DND-41 (cell line): ENCODE results near the gene LRRC55.

Source experiments
- ATAC-seq: fragments of 200-7000 bp; cut with Tn5 transposase; 3 replicates; pipeline ENCODE4 v1.9.1; 2021; ENCODE audit warnings: low read depth; ENCODE audit not compliant: insufficient read depth
- DNase-seq: peaks from one replicate; pipeline ENCODE4 v3.0.0-alpha.2; 2020
- H2AFZ ChIP-seq: 2 replicates; pipeline ENCODE4 v1.6.0; 2012; ENCODE audit warnings: low read depth, low read length
- H3K27ac ChIP-seq: 2 replicates; pipeline ENCODE4 v1.5.1; 2012; ENCODE audit warnings: low read length, inconsistent platforms
- H3K27me3 ChIP-seq: fragments of 200-600 bp; sonication (generic); 2 replicates; pipeline ENCODE4 v1.6.0; 2012; ENCODE audit warnings: low read length, mild to moderate bottlenecking, inconsistent platforms; ENCODE audit not compliant: insufficient read depth, poor library complexity
- H3K36me3 ChIP-seq: 2 replicates; pipeline ENCODE4 v1.5.1; 2012; ENCODE audit warnings: low read length, inconsistent platforms; ENCODE audit not compliant: insufficient read depth
- H3K4me1 ChIP-seq: 2 replicates; pipeline ENCODE4 v1.5.1; 2012; ENCODE audit warnings: mild to moderate bottlenecking, low read length; ENCODE audit not compliant: insufficient read depth
- H3K4me2 ChIP-seq: 2 replicates; pipeline ENCODE4 v1.6.0; 2012; ENCODE audit warnings: mild to moderate bottlenecking, moderate library complexity, low read length, inconsistent platforms; ENCODE audit not compliant: insufficient read depth
- H3K4me3 ChIP-seq, 2 experiments: fragments of 200-600 bp in 1 of 2; shearing (Covaris generic) in 1 of 2; 2 replicates each; pipeline ENCODE4 v1.5.1; 2012 to 2016; ENCODE audit warnings: inconsistent platforms in 2 of 2, low read length in 2 of 2, mild to moderate bottlenecking in 2 of 2, low read depth in 1 of 2, moderate library complexity in 1 of 2
- H3K79me2 ChIP-seq: 2 replicates; pipeline ENCODE4 v1.6.0; 2012; ENCODE audit warnings: low read length, inconsistent platforms; ENCODE audit not compliant: insufficient read depth
- H3K9ac ChIP-seq: 2 replicates; pipeline ENCODE4 v1.6.0; 2012; ENCODE audit warnings: low read depth, mild to moderate bottlenecking, inconsistent platforms, low read length, moderate library complexity
- H3K9me3 ChIP-seq: 2 replicates; pipeline ENCODE4 v1.5.1; 2012; ENCODE audit warnings: low read length, moderate library complexity, mild to moderate bottlenecking, inconsistent platforms; ENCODE audit not compliant: insufficient read depth, severe bottlenecking
- H4K20me1 ChIP-seq: 2 replicates; pipeline ENCODE4 v1.6.0; 2012; ENCODE audit warnings: low read length; ENCODE audit not compliant: insufficient read depth
- EZH2 ChIP-seq: IDR thresholded peaks from 3 replicates; pipeline ENCODE4 v1.6.1; 2012; ENCODE audit warnings: borderline replicate concordance, low read depth, mild to moderate bottlenecking, moderate library complexity, low read length, inconsistent platforms; ENCODE audit not compliant: severe bottlenecking
- TF ChIP-seq, protein P1 (sequence below): IDR thresholded peaks from 2 replicates; pipeline ENCODE4 v1.5.1; 2012; ENCODE audit warnings: borderline replicate concordance, low read length, moderate library complexity, mild to moderate bottlenecking; ENCODE audit not compliant: poor library complexity, severe bottlenecking; ENCODE audit errors: extremely low read depth

LRRC55 gene

GRCh38 chr11:57235761-57236703, 54.3 kb downstream of the LRRC55 start:
- peaks cover 10% of the 10 kb centered on the region for H3K27me3 ChIP-seq
- no peak overlapping the region for H3K27ac ChIP-seq
- TF ChIP-seq, protein P1, sequence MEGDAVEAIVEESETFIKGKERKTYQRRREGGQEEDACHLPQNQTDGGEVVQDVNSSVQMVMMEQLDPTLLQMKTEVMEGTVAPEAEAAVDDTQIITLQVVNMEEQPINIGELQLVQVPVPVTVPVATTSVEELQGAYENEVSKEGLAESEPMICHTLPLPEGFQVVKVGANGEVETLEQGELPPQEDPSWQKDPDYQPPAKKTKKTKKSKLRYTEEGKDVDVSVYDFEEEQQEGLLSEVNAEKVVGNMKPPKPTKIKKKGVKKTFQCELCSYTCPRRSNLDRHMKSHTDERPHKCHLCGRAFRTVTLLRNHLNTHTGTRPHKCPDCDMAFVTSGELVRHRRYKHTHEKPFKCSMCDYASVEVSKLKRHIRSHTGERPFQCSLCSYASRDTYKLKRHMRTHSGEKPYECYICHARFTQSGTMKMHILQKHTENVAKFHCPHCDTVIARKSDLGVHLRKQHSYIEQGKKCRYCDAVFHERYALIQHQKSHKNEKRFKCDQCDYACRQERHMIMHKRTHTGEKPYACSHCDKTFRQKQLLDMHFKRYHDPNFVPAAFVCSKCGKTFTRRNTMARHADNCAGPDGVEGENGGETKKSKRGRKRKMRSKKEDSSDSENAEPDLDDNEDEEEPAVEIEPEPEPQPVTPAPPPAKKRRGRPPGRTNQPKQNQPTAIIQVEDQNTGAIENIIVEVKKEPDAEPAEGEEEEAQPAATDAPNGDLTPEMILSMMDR: no peak
- no peak for TF ChIP-seq EZH2
- no peaks in the 10 kb centered on the region; the same call in 1 of the 2 replicates for H4K20me1 ChIP-seq
- no peaks in the 10 kb centered on the region for H3K79me2 ChIP-seq
- H3K4me3 ChIP-seq: no peak overlapping the region
- ATAC-seq (no peak), DNase-seq (no peak)
- no peaks in the 10 kb centered on the region for H3K4me1 ChIP-seq
- no peaks in the 10 kb centered on the region for H3K9me3 ChIP-seq
- no peak overlapping the region for H2AFZ ChIP-seq
- H3K36me3 ChIP-seq: no peaks in the 10 kb centered on the region
- no peak overlapping the region for H3K9ac ChIP-seq
- no peak overlapping the region for H3K4me2 ChIP-seq

GRCh38 chr11:57237204-57237681, 55.5 kb downstream of the LRRC55 start, which contains the start of gene APLNR:
Gene APLNR, minus strand, starts transcription at chr11:57237250. Its CDS starts 246 bp downstream, at chr11:57237004.
- DNase-seq: peak; percentile 29
- H3K27me3 ChIP-seq: peaks cover 3% of the 10 kb centered on the region
- H2AFZ ChIP-seq: no peak within 1 kb of the TSS
- peak; percentile 75 for ATAC-seq
- H3K27ac ChIP-seq: no peak within 1 kb of the TSS
- H3K79me2 ChIP-seq: no peaks in the 10 kb centered on the region
- TF ChIP-seq, protein P1: no peak
- TF ChIP-seq EZH2: no peak
- no peak within 1 kb of the TSS for H3K4me3 ChIP-seq
- H3K9me3 ChIP-seq: no peaks in the 10 kb centered on the region
- H3K4me2 ChIP-seq: no peak within 1 kb of the TSS
- no peaks in the 10 kb centered on the region for H3K4me1 ChIP-seq
- peaks cover 3% of the 10 kb centered on the region; the same call in 1 of the 2 replicates for H4K20me1 ChIP-seq
- H3K36me3 ChIP-seq: no peaks in the 10 kb centered on the region
- H3K9ac ChIP-seq: no peak within 1 kb of the TSS

DNA sequence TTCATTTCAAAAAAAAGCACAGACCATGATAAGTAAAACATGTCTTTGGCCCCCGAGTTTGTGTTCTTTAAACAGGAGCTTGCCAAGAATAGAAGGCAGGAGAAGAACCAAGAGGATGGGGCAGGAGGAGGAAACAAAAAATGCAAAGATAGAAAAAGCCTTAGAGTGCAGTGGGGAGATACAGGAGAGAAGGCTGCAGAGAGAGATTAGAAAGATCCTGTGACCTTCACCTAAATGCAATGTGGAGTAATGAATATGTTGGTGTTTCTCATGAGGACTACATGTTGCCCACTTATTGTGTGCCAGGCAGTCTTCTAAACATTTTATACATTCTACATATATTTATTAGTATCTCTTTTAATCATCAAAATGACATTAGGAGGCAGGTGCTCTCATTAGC, 57.6 kb downstream of the LRRC55 start:
- H3K4me1 ChIP-seq: no peaks in the 10 kb centered on the region
- no peak for ATAC-seq
- no peaks in the 10 kb centered on the region for H3K79me2 ChIP-seq
- peaks cover 3% of the 10 kb centered on the region; the same call in 1 of the 2 replicates for H4K20me1 ChIP-seq
- no peak overlapping the region for H3K9ac ChIP-seq
- H3K4me3 ChIP-seq: no peak overlapping the region
- no peak overlapping the region for H2AFZ ChIP-seq
- H3K4me2 ChIP-seq: no peak overlapping the region
- no peaks in the 10 kb centered on the region for H3K9me3 ChIP-seq
- no peak overlapping the region for H3K27ac ChIP-seq
- H3K27me3 ChIP-seq: no peaks in the 10 kb centered on the region
- DNase-seq: no peak
- TF ChIP-seq, protein P1: no peak
- TF ChIP-seq EZH2: no peak
- no peaks in the 10 kb centered on the region for H3K36me3 ChIP-seq
